Natural killer cell (primary cell): ENCODE results near the gene NXF1. TPM values are rescaled to one million over a fixed set of nuclear protein-coding genes. Genes with fewer than 3 reads are reported as not detected.

Experiments
- ATAC-seq, 3 donors: fragments of 150-1000 bp in 2 of 3; fragments of 200-7000 bp in 1 of 3; cut with Tn5 transposase; 1 replicate in 1 of 3; 2 replicates in 2 of 3; pipeline ENCODE4 v1.10.0; 2021; ENCODE audit warnings: mild to moderate bottlenecking in 2 of 3, moderate library complexity in 2 of 3
- DNase-seq, 2 donors: peaks; one replicate each; pipeline versions ENCODE4 v3.0.0 to v3.0.0-alpha.2; 2013 to 2021; ENCODE audit warnings: mixed read lengths in 1 of 2
- H3K27ac ChIP-seq: one replicate; pipeline ENCODE4 v1.5.1; 2013; ENCODE audit warnings: mild to moderate bottlenecking, low read length
- H3K27me3 ChIP-seq: one replicate; pipeline ENCODE4 v1.6.1; 2013; ENCODE audit warnings: low read length; ENCODE audit not compliant: control insufficient read depth, insufficient read depth
- H3K36me3 ChIP-seq: one replicate; pipeline ENCODE4 v1.6.1; 2013; ENCODE audit warnings: low read length; ENCODE audit not compliant: control insufficient read depth, insufficient read depth
- H3K4me1 ChIP-seq: one replicate; pipeline ENCODE4 v1.6.1; 2013; ENCODE audit warnings: low read length; ENCODE audit not compliant: control insufficient read depth, insufficient read depth
- H3K4me3 ChIP-seq: one replicate; pipeline ENCODE4 v1.5.1; 2013; ENCODE audit warnings: low read length
- H3K9me3 ChIP-seq: one replicate; pipeline ENCODE4 v1.6.1; 2013; ENCODE audit warnings: low read length; ENCODE audit not compliant: control insufficient read depth, insufficient read depth
- H3K27ac Mint-ChIP-seq, 2 donors: one replicate each; pipeline ENCODE4 v1.8.0; 2022; ENCODE audit warnings: mild to moderate bottlenecking in 2 of 2, mixed read lengths in 2 of 2, moderate library complexity in 1 of 2
- H3K27me3 Mint-ChIP-seq, 2 donors: one replicate each; pipeline ENCODE4 v1.8.0; 2022; ENCODE audit warnings: low read depth in 2 of 2, mixed read lengths in 2 of 2
- H3K36me3 Mint-ChIP-seq: one replicate; pipeline ENCODE4 v1.8.0; 2022; ENCODE audit warnings: mixed read lengths
- H3K4me1 Mint-ChIP-seq, 2 donors: one replicate each; pipeline ENCODE4 v1.8.0; 2022; ENCODE audit warnings: mixed read lengths in 2 of 2
- H3K4me3 Mint-ChIP-seq: one replicate; pipeline ENCODE4 v1.8.0; 2022; ENCODE audit warnings: mild to moderate bottlenecking, moderate library complexity, mixed read lengths
- H3K9me3 Mint-ChIP-seq, 2 donors: one replicate each; pipeline ENCODE4 v1.8.0; 2022; ENCODE audit warnings: mixed read lengths in 2 of 2
- CTCF ChIP-seq: fragments of 200-600 bp; IDR thresholded peaks from one replicate; pipeline ENCODE4 v1.8.0; 2022; ENCODE audit warnings: antibody characterized with exemption
- WGBS: methylation state at CpG from one replicate; pipeline ENCODE4 v1.1.7; 2013; ENCODE audit warnings: missing lambda C conversion rate; ENCODE audit not compliant: insufficient coverage; 5-methylcytosine and 5-hydroxymethylcytosine counted together
- intact Hi-C: fragments of 100-400 bp; cut with micrococcal nuclease; formaldehyde crosslinking; loops from one replicate; pipeline ENCODE4 v1.14.2; 2022
- total RNA-seq, 4 donors: library from RNA; stranded (reverse); fragments of 120-200 nt in 1 of 4; gene quantifications; one replicate each; pipeline versions ENCODE4 v1.2.3 to v1.2.4, GENCODE V29; 2013 to 2022

NXF1 gene
- total RNA-seq, 3 donors from 2014 or later (not counting 1 experiment from before 2014, with no cell fraction given), result 284 to 341 (median 319) TPM

GRCh38 chr11:62788991-62789390 lies 16.2 kb downstream of the NXF1 start:
- peaks cover under 1% of the 10 kb centered on the region for H3K36me3 Mint-ChIP-seq
- Histone ChIP-seq H3K27me3 (no peaks in the 10 kb centered on the region), H3K36me3 (peaks cover 26% of the 10 kb centered on the region), H3K27ac (no peak overlapping the region), H3K4me3 (no peak overlapping the region), H3K9me3 (no peaks in the 10 kb centered on the region), H3K4me1 (peaks cover 48% of the 10 kb centered on the region)
- ATAC-seq (no peak), DNase-seq (no peak)
- H3K9me3 Mint-ChIP-seq, result no peaks in the 10 kb centered on the region
- peak overlapping the region; percentile 75 for H3K4me3 Mint-ChIP-seq
- intact Hi-C loops, result no loop called here
- H3K27ac Mint-ChIP-seq, result peak overlapping the region; percentile 86 to 94
- H3K27me3 Mint-ChIP-seq, result no peaks in the 10 kb centered on the region
- 85% methylated on average over 5 of the region's 5 CpGs for WGBS
- no peak for TF ChIP-seq CTCF
- peaks cover 37 to 50% of the 10 kb centered on the region in 2 donors for H3K4me1 Mint-ChIP-seq

- Histone ChIP-seq H3K27me3 (no peaks in the 10 kb centered on the region), H3K27ac (peak within 1 kb of the TSS; percentile 91), H3K4me3 (peak within 1 kb of the TSS; percentile 99), H3K36me3 (peaks cover 14% of the 10 kb centered on the region), H3K9me3 (no peaks in the 10 kb centered on the region), H3K4me1 (peaks cover 44% of the 10 kb centered on the region)
- DNase-seq, result peak; percentile 98 to 99
- H3K27me3 Mint-ChIP-seq, result no peaks in the 10 kb centered on the region
- H3K4me3 Mint-ChIP-seq, result peak within 1 kb of the TSS; percentile 94
- peak within 1 kb of the TSS; percentile 94 to 96 for H3K27ac Mint-ChIP-seq
- no peaks in the 10 kb centered on the region for H3K9me3 Mint-ChIP-seq
- H3K4me1 Mint-ChIP-seq, result peaks cover 32 to 45% of the 10 kb centered on the region in 2 donors
- peak; percentile 75 to 91 (median 78) for ATAC-seq
- intact Hi-C loops, result loop anchor here (1.0 to 2.0 kb wide), 3 partner anchors 32 to 94 kb away; partner anchors contain the start of gene ZBTB3
- peak; percentile 57 for TF ChIP-seq CTCF
- H3K36me3 Mint-ChIP-seq, result no peaks in the 10 kb centered on the region
- WGBS, result under 1% methylated on average over 88 of the region's 88 CpGs
Observed at GRCh38 chr11:62787005-62787759, 18.1 kb downstream of the NXF1 start, which contains the start of gene TMEM179B. TSS of gene TMEM179B (plus strand) at chr11:62787402. CDS start at chr11:62787432, 30 bp downstream.

GRCh38 chr11:62786318-62787004 lies 18.8 kb downstream of the NXF1 start:
- intact Hi-C loops, result loop anchor here (1.0 to 2.0 kb wide), 6 partner anchors 15 to 362 kb away; partner anchors contain the start of genes TAF6L and ZBTB3
- Mint-ChIP-seq H3K27ac (peak overlapping the region; percentile 94 to 96), H3K27me3 (no peaks in the 10 kb centered on the region), H3K9me3 (no peaks in the 10 kb centered on the region), H3K36me3 (no peaks in the 10 kb centered on the region), H3K4me3 (peak overlapping the region; percentile 89), H3K4me1 (peaks cover 29 to 42% of the 10 kb centered on the region in 2 donors)
- DNase-seq, result peak; percentile 89 to 92
- no peaks in the 10 kb centered on the region for H3K9me3 ChIP-seq
- H3K4me1 ChIP-seq, result peaks cover 39% of the 10 kb centered on the region
- WGBS, result 2% methylated on average over 51 of the region's 51 CpGs
- H3K27me3 ChIP-seq, result no peaks in the 10 kb centered on the region
- peak overlapping the region; percentile 99 for H3K4me3 ChIP-seq
- ATAC-seq, result peak; percentile 69 to 84 (median 70)
- TF ChIP-seq CTCF, result peak; percentile 99
- H3K27ac ChIP-seq, result peak overlapping the region; percentile 91
- H3K36me3 ChIP-seq, result peaks cover 13% of the 10 kb centered on the region
